CD4-positive, alpha-beta T cell treated with Interleukin-15 for 4 hours (primary cell): ENCODE results near the gene CCNQ.

Experiments used
- DNase-seq: peaks from one replicate; pipeline ENCODE4 v3.0.0-alpha.2; 2020; ENCODE audit warnings: low spot score

CCNQ gene

GRCh38 chrX:153596981-153597750 is 1.8 kb downstream of the CCNQ start:
- no peak for DNase-seq

GRCh38 chrX:153595859-153596857 is 2.8 kb downstream of the CCNQ start:
- no peak for DNase-seq

GRCh38 chrX:153595387-153595786 is 3.6 kb downstream of the CCNQ start:
- DNase-seq: no peak

- no peak for DNase-seq
These were observed 5.0 kb downstream of the CCNQ start for GRCh38 chrX:153593811-153594500.

GRCh38 chrX:153592966-153593688 is 5.8 kb downstream of the CCNQ start:
- no peak for DNase-seq

GRCh38 chrX:153592091-153592833 is 6.7 kb downstream of the CCNQ start:
- no peak for DNase-seq

- no peak for DNase-seq
These were observed 7.7 kb downstream of the CCNQ start for GRCh38 chrX:153590961-153591956.

- no peak for DNase-seq
These were observed 10.0 kb downstream of the CCNQ start for GRCh38 chrX:153588782-153589446.

GRCh38 chrX:153588021-153588781 is 10.7 kb downstream of the CCNQ start:
- no peak for DNase-seq

- DNase-seq: no peak
These were observed 11.6 kb downstream of the CCNQ start for GRCh38 chrX:153587342-153587741.

GRCh38 chrX:153585827-153586226 is 13.1 kb downstream of the CCNQ start:
- no peak for DNase-seq

GRCh38 chrX:153583433-153583832 is 15.5 kb downstream of the CCNQ start:
- no peak for DNase-seq

- DNase-seq: peak; percentile 54
These were observed 16.0 kb downstream of the CCNQ start for GRCh38 chrX:153582896-153583295.

GRCh38 chrX:153580700-153581386 is 18.1 kb downstream of the CCNQ start:
- DNase-seq: no peak

- DNase-seq: no peak
These were observed 20.1 kb downstream of the CCNQ start for GRCh38 chrX:153578889-153579288.

GRCh38 chrX:153578200-153578835 is 20.6 kb downstream of the CCNQ start:
- no peak for DNase-seq

- DNase-seq: no peak
These were observed 22.0 kb downstream of the CCNQ start for GRCh38 chrX:153576961-153577360.
